ENCODE measurements around the gene ACTC1.

- TF ChIP-seq CTCF (tag by site-specific recombination; IDR thresholded peaks at IDR 0.05) (no peak), PATZ1 (tag by site-specific recombination; IDR thresholded peaks at IDR 0.05) (no peak), ZNF747 (tag by site-specific recombination; IDR thresholded peaks at IDR 0.05) (no peak), YY1 (tag by site-specific recombination; IDR thresholded peaks at IDR 0.05) (no peak), ZNF37A (tag by site-specific recombination; IDR thresholded peaks at IDR 0.05) (no peak), ZNF274 (IDR thresholded peaks at IDR 0.05; ENCODE audit: low read length) (no peak), ZNF274 (tag by site-specific recombination; IDR thresholded peaks at IDR 0.05; ENCODE audit: borderline replicate concordance) (no peak), ZNF335 (tag by site-specific recombination; conservative IDR thresholded peaks at IDR 0.05) (no peak), MYNN (tag by site-specific recombination; IDR thresholded peaks at IDR 0.05; ENCODE audit: borderline replicate concordance) (no peak)
These were observed 25.6 kb downstream of the ACTC1 start for GRCh38 chr15:34769711-34770110.

Measured in HEK293 (cell line).